GM18868 (cell line): ENCODE data around the gene IRF7.

Experiments
- ATAC-seq: cut with Tn5 transposase; IDR thresholded peaks from one replicate; pipeline ENCODE4 v1.9.1; 2021; ENCODE audit warnings: mild to moderate bottlenecking, moderate library complexity; ENCODE audit not compliant: unreplicated experiment

Gene IRF7

DNA sequence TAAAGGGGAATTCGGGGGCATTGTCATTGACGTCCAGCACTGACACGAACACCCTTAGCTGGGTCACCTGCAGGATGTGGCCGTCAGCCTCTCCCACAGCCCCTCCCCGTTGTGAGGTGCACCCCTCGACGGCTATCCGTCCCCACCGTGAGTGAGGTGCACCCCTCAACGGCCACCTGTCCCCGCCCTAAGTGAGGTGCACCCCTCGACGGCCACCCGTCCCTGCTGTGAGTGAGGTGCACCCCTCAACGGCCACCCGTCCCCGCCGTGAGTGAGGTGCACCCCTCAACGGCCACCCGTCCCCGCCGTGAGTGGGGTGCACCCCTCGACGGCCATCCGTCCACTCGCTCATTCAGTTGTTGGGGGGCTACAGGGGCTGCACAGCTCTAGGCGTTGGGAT is 6.1 kb upstream of the IRF7 start:
- ATAC-seq: no peak

DNA sequence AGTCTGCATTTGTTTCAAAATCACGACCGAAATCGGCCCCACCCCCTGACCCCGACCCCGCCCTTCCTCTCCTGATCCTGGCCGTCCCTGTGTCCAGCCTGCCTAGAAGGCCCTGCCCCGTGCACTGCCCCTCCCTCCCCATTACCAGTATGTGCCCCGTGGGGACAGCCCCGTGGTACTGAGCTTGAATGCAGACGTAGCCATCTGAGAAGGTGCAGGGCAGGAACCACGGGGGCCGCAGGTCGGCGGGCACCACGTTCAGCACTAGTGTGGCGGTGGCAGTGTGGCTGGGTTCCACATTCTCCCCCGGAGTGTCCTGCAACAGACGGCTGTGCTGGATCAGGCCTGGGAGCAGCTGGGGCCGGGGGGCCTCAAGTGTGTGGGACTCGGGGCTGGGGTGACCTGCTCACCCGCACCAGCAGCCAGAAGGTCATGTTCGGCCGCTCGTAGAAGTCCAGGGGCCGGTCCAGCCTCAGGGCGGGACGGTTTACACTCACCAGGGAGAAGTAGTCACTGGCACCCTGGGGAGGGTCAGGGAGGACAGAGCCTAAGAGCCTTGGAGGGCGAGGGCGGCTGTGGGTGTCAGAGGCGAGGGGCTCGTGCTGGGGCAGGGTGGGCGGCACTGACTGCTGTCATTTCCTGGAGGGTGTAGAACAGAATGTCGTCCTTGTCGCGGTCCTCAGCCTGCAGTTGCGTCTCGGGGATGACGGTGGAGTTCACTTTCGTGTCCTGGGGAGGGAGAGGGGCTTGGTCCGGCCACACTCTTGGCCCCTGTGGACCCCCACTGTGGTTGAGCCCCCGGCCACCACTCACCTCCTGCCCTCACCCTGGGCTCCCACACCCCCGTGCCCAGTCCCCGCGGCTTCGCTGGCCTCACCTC is 5.4 kb upstream of the IRF7 start:
- no peak for ATAC-seq

- ATAC-seq: no peak
Measured at GRCh38 chr11:620201-620600, 4.5 kb upstream of the IRF7 start.

- ATAC-seq: no peak
Measured at GRCh38 chr11:619628-620050, 3.9 kb upstream of the IRF7 start.

DNA sequence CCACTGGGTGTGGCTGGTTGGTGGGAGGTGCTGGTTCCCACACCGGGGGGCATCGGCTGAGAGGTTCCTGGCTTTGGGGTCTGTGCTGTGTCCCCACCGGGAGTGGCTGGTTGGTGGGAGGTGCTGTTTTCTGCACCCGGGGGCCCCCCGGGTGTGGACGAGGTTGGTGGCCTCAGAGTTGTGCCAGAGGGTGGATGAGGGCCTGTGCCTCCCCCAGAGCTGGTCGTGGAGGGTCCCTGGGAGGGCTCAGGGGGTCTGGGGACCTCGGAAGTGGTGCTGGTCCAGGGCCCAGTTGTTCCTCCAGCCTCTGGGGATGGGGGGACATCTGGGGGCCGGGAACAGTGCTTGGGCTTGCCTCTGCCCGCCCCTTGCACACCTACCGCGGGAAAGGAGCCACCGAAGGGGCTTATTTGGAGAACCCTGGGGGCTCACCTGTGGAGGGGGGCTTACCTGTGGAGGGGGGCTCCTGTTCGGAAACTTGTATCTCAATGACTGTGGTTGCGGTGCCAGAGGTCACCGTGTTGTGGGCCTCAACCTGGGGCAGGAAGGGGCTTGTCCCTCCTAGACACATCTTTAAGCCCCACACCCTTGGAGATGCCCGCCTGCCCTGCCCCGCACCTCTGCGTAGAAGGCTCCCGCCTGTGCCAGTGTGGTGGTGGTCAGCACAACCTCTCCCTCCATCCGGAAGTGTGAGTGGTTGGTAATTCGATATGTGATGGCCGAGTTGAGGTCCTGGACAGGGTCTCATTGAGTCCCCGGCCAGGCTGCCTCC is 3.3 kb upstream of the IRF7 start:
- no peak for ATAC-seq

- ATAC-seq: no peak
Measured at GRCh38 chr11:617912-618682, 2.3 kb upstream of the IRF7 start.

- no peak for ATAC-seq
Measured at GRCh38 chr11:617199-617911, 1.6 kb upstream of the IRF7 start.

DNA sequence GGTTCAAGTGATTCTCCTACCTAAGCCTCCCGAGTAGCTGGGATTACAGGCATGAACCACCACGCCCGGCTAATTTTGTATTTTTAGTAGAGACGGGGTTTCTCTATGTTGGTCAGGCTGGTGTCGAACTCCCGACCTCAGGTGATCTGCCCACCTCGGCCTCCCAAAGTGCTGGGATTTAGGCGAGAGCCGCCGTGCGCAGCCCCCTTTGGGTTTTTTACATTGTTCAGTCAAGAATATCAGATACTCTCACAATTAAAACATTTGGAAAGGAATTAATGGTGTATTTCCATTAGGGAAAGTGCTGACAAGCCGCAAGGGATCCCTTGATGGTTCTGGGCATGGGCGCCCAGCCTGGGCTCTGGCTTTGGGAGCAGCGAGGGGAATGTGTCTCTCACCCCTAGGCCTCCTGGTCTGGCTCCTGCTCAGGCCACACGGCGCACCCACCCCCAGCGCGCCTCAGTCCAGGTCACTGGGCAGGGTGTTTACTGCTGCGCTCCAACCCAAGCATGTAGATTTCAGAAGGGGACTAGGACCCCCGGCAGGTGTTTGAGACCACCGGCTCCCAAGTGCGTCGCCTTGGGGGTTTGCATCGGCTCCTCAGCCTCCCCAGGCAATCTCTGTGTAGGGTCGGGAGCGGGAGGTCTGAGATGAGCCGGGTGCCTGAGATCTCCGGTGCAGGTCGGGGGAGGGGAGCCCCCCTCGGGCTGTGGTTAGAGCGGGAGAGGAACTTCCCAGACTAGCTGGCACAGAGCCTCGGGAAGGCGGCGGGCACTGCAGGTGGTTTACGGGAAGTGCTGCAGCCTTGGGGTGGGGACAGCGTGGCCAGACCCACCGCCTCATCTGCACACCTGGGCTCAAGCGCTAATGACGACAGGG is 809 bp upstream of the IRF7 start:
- no peak for ATAC-seq

GRCh38 chr11:614623-615503 is 887 bp downstream of the IRF7 start:
- no peak for ATAC-seq

GRCh38 chr11:614021-614622 is 1.6 kb downstream of the IRF7 start:
- no peak for ATAC-seq

GRCh38 chr11:613369-613968 is 2.3 kb downstream of the IRF7 start:
- ATAC-seq: no peak

GRCh38 chr11:612961-613300 is 2.8 kb downstream of the IRF7 start:
- no peak for ATAC-seq

DNA sequence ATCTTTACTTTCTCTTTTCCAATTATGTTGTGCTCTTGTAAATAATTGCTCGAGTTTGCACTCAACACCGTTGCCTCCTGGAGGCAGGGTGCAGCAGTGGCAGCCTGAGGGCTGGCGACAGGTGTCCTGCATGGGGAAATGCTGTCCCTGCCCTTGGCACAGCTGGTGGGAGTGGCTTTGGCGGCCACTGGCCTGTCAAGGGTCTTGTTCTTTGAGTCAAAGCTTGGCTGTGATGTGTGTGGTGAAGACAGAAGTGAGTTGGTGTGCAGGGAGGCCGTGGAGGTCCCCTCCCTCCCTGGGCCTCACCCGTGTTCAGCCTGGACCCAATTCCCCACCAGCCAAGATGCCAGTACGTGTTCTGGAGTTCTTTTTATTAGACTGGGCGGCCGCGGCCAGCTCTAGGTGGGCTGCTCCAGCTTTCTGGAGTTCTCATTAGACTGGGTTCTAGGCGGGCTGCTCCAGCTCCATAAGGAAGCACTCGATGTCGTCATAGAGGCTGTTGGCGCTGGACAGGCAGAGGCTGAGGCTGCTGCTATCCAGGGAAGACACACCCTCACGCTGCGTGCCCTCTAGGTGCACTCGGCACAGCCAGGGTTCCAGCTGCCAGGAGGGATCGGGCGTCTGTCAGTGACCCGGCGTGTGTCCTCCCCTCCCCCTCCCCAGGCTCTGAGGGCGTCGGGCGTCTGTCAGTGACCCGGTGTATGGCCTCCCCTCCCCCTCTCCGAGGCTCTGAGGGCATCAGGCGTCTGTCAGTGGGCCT is 3.4 kb downstream of the IRF7 start:
- ATAC-seq: no peak

GRCh38 chr11:611001-611996 is 4.5 kb downstream of the IRF7 start:
- no peak for ATAC-seq

DNA sequence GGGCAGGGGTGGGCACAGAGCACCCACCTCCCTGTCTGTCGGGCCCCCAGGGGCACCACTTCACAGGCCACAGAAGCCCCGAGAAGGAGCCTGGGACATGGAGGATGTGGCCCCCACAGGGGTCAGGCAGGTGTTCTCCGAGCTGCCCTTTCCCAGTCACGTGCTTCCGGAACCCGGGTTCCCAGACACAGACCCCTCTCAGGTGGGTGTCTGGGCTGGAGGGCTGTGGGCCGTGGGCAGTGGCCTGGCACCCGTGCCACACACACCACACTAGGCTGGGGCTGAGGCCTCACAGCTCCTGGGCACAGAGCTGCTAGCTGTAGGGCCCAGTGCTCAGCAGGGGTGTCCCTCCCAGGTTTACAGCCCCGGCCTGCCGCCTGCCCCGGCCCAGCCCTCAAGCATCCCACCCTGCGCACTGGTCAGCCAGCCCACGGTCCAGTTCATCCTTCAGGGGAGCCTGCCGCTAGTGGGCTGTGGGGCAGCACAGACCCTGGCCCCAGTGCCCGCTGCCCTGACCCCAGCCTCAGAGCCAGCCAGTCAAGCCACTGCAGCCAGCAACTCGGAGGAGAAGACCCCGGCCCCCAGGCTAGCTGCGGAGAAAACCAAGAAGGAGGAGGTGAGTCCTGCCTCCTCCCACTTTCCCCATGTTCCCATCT is 5.5 kb downstream of the IRF7 start:
- no peak for ATAC-seq

DNA sequence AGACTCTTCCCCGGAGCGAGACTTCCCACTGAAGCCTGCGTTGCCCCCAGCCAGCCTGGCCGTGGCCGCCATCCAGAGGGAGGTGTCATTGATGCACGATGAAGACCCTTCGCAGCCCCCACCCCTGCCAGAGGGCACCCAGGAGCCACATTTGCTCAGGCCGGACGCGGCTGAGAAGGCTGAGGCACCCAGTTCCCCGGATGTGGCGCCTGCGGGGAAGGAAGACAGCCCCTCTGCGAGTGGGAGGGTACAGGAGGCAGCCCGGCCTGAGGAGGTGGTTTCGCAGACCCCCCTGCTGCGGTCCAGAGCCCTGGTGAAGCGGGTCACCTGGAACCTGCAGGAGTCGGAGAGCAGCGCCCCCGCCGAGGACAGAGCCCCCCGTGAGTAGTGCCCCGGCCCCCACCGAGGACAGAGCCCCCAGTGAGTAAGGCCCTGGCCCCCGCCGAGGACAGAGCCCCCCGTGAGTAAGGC is 6.4 kb downstream of the IRF7 start:
- no peak for ATAC-seq
